Small intestine (tissue), 16 donors: ENCODE measurements around the gene STK33. TPM values are rescaled to one million over a fixed set of nuclear protein-coding genes. Genes with fewer than 3 reads are reported as not detected.

Experiments
- DNase-seq, 2 donors: peaks; one replicate each; pipeline versions ENCODE4 v3.0.0 to v3.0.0-alpha.2; 2013
- FAIRE-seq: peaks from 2 replicates; lab custom pipeline; 2012; peaks lifted over from hg19 to GRCh38; lab: Jason Lieb, UNC
- H3K27ac ChIP-seq, 3 donors: one replicate each; pipeline ENCODE4 v1.5.1; 2013; ENCODE audit warnings: low read length in 2 of 3, mild to moderate bottlenecking in 2 of 3, control low read depth in 1 of 3, inconsistent platforms in 1 of 3, low read depth in 1 of 3, moderate library complexity in 1 of 3
- H3K27me3 ChIP-seq, 3 donors: one replicate each; pipeline ENCODE4 v1.6.1; 2013; ENCODE audit warnings: low read length in 3 of 3, inconsistent platforms in 1 of 3; ENCODE audit not compliant: control insufficient read depth in 3 of 3, insufficient read depth in 3 of 3
- H3K36me3 ChIP-seq, 3 donors: one replicate each; pipeline ENCODE4 v1.6.1; 2013; ENCODE audit warnings: low read length in 3 of 3, inconsistent platforms in 1 of 3, low read depth in 1 of 3, mild to moderate bottlenecking in 1 of 3, moderate library complexity in 1 of 3; ENCODE audit not compliant: control insufficient read depth in 3 of 3, insufficient read depth in 2 of 3
- H3K4me1 ChIP-seq, 3 donors: one replicate each; pipeline ENCODE4 v1.6.1; 2013; ENCODE audit warnings: low read length in 2 of 3, inconsistent platforms in 1 of 3, low read depth in 1 of 3, mild to moderate bottlenecking in 1 of 3, moderate library complexity in 1 of 3; ENCODE audit not compliant: control insufficient read depth in 3 of 3, insufficient read depth in 2 of 3
- H3K4me3 ChIP-seq, 3 donors: one replicate each; pipeline ENCODE4 v1.5.1; 2013; ENCODE audit warnings: low read length in 3 of 3, control low read depth in 1 of 3, inconsistent platforms in 1 of 3, low read depth in 1 of 3, mild to moderate bottlenecking in 1 of 3, moderate library complexity in 1 of 3
- H3K9me3 ChIP-seq, 2 donors: one replicate each; pipeline ENCODE4 v1.6.1; 2013; ENCODE audit warnings: low read depth in 1 of 2, low read length in 1 of 2; ENCODE audit not compliant: control insufficient read depth in 2 of 2, insufficient read depth in 1 of 2
- WGBS, 3 donors: extraction: QIAGEN DNeasy Blood & Tissue Kit; methylation state at CpG; one replicate each; pipeline ENCODE4 v1.1.7; 2013; 5-methylcytosine and 5-hydroxymethylcytosine counted together
- long read RNA-seq, 10 donors: transcript quantifications; one replicate each; lab custom pipeline, GENCODE V29; 2026
- polyA plus RNA-seq, 4 donors: library from polyadenylated mRNA; stranded (reverse) in 3 of 4; unstranded in 1 of 4; fragments of 200-250 nt in 3 of 4; fragments of 120-200 nt in 1 of 4; gene quantifications; one replicate each; pipeline versions ENCODE4 v1.2.1 to v1.2.3, GENCODE V29; 2013
- donor health status: healthy with polysubstance abuse.
- donor health status: control.
- donor health status: control.
- donor health status: Bipolar disorder and iron deficiency.
- donor health status: healthy.

STK33 gene
- 1 to 10 TPM in 3 of 4 donors, under 1 TPM in 1; 0.89 to 5.3 (median 2.5) TPM for polyA plus RNA-seq
- long read RNA-seq, donor 1, partial matches to known transcripts, result 0 of 1 reads
- long read RNA-seq, donor 1, other reads (novel, unspliced or antisense), result 0 of 1 reads
- long read RNA-seq, donor 2, result 0 reads
- long read RNA-seq, donor 3, result 0 reads
- long read RNA-seq, donor 4, result 0 reads
- long read RNA-seq, donor 5, result 0 reads
- long read RNA-seq, donor 6, result 0 reads
- long read RNA-seq, donor 7, result 0 reads
- long read RNA-seq, donor 8, result 0 reads
- long read RNA-seq, donor 9, result 0 reads
- long read RNA-seq, donor 10, result 0 reads

- Histone ChIP-seq H3K4me1 (peaks cover 0 to 5% (median 2%) of the 10 kb centered on the region in 3 donors), H3K9me3 (no peaks in the 10 kb centered on the region), H3K27ac (no peak within 1 kb of the TSS), H3K36me3 (no peaks in the 10 kb centered on the region), H3K27me3 (peaks cover 0 to 3% (median 0%) of the 10 kb centered on the region in 3 donors), H3K4me3 (peak within 1 kb of the TSS; percentile 45 to 68 (median 50))
- WGBS, 3 donors, result 4 to 5% (median 5%) methylated on average over 52 to 55 of the region's 55 CpGs
- DNase-seq (peak; percentile 66 to 77), FAIRE-seq (no peak)
Measured at GRCh38 chr11:8593935-8594909, at the start of gene STK33. Gene STK33, minus strand, starts transcription at chr11:8594228. Its CDS starts 119,323 bp downstream, at chr11:8474905.

DNA sequence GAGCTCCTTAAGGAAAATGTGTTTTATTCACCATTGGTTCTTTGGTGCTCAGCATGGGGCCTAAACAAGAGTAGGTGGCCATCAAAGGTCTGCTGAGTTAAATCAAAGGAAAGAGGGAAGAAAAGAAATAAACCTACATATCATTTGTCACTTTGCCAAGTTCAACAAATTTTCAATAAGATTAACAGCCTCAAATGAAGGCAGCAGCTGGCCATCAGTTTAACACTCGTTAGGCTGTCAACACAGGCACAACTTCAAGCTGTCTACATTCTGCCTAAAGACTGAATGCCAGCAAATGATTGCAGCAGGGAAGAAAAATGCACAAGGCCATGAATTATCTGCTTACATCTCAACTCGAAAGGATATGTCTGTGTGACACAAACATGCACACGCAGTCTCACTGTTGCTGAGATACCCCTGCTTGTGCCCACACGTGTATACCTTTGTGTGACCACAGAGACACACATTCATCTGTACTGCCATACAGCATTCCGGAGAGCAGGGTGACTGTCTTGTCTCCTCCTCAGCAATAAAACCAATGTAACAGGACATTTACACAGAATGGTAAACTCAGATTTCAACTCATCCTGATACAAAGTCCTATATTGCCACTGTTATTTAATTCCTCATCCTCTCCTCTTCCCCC is 48.3 kb upstream of the STK33 start:
- DNase-seq (peak in 1 of 2 donors; percentile 3), FAIRE-seq (no peak)
- 37 to 62% (median 55%) methylated on average over 5 of the region's 5 CpGs for WGBS, 3 donors
- peaks cover 3 to 38% (median 19%) of the 10 kb centered on the region in 3 donors for H3K36me3 ChIP-seq
- H3K27me3 ChIP-seq, result no peaks in the 10 kb centered on the region
- H3K4me3 ChIP-seq, result no peak overlapping the region
- H3K27ac ChIP-seq, result no peak overlapping the region
- H3K9me3 ChIP-seq, result no peaks in the 10 kb centered on the region
- peaks cover 0 to 3% (median 0%) of the 10 kb centered on the region in 3 donors for H3K4me1 ChIP-seq

- H3K36me3 ChIP-seq, result peaks cover 3 to 38% (median 24%) of the 10 kb centered on the region in 3 donors
Measured at GRCh38 chr11:8641332-8641731, 47.3 kb upstream of the STK33 start.

DNA sequence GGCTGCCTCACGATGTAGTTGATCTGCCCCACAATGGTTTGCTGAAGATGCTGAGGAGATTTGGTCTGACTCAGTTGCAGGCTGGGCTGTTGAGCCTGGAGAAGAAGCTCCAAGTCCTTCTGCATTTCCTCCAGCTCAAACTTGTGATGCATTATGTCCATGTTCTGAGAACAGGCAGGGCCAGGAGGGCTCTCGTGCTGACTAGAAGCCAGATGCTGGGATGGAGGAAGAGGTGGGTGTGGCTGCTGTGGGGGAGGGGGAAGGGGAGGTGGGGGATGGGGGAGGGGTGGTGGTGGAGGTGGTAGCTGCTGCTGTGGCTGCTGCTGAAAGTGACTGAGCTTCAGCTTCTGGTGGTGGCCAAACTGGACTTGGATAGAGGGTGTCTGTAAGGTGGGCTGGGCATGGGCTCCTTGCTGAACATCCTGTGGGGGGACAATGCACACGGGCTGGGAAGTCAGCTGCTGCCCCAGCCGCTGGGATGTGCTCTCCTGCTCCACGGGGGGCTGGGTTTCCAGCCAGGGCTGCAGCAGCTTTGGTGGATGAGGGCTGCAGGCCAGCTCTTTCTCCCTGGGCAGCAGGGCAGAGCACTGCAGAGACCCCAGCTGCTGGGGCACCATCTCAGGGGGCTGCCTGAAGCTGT is 46.4 kb upstream of the STK33 start:
- H3K36me3 ChIP-seq, result peaks cover 3 to 41% (median 20%) of the 10 kb centered on the region in 3 donors
- FAIRE-seq, result no peak
- H3K27me3 ChIP-seq, result no peaks in the 10 kb centered on the region

More at GRCh38 chr11:8641332-8641731, 47.3 kb upstream of the STK33 start:
- Histone ChIP-seq H3K27ac (peak overlapping the region in 1 of 3 donors; percentile 11), H3K4me1 (peaks cover 0 to 3% (median 0%) of the 10 kb centered on the region in 3 donors), H3K9me3 (peaks cover 0 to 5% of the 10 kb centered on the region in 2 donors), H3K27me3 (no peaks in the 10 kb centered on the region), H3K4me3 (no peak overlapping the region)
- no peak for FAIRE-seq
- WGBS, 3 donors, result 65 to 83% (median 71%) methylated on average over 2 of the region's 2 CpGs
- DNase-seq, result no peak

GRCh38 chr11:8639655-8640054 is 45.6 kb upstream of the STK33 start:
- Histone ChIP-seq H3K4me1 (peaks cover 0 to 3% (median 0%) of the 10 kb centered on the region in 3 donors), H3K36me3 (peaks cover 3 to 43% (median 18%) of the 10 kb centered on the region in 3 donors), H3K4me3 (no peak overlapping the region), H3K9me3 (peaks cover 0 to 15% of the 10 kb centered on the region in 2 donors), H3K27ac (no peak overlapping the region), H3K27me3 (no peaks in the 10 kb centered on the region)
- WGBS, 3 donors, result 92 to 93% (median 92%) methylated on average over 3 of the region's 3 CpGs
- FAIRE-seq (no peak), DNase-seq (no peak)

More for the DNA sequence above, 46.4 kb upstream of the STK33 start:
- no peak overlapping the region for H3K27ac ChIP-seq
- H3K4me1 ChIP-seq, result peaks cover 0 to 3% (median 0%) of the 10 kb centered on the region in 3 donors
- peaks cover 0 to 14% of the 10 kb centered on the region in 2 donors for H3K9me3 ChIP-seq
- no peak for DNase-seq
- H3K4me3 ChIP-seq, result no peak overlapping the region
- 65 to 84% (median 80%) methylated on average over 5 of the region's 5 CpGs for WGBS, 3 donors

DNA sequence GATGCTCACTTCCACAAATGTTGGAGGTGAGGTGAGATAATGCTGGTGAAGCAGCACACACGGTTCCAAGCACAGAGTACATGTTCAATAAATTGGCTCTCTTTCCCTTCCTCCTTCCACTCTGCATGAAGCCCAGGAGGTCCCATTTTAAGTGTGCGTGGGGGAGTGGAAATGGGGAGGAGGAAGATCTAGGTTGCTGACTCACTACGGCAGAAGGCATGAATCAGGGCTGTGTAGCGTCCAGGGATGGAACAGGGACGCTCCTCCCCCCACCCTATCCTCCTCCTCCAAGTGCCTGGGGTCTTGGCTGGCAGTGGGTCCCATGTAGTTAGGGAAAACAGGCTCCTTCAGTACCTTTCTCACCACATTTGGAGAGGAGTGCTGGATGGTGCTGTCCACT is 44.3 kb upstream of the STK33 start:
- H3K27me3 ChIP-seq, result no peaks in the 10 kb centered on the region
- H3K4me3 ChIP-seq, result no peak overlapping the region
- peaks cover 0 to 3% (median 0%) of the 10 kb centered on the region in 3 donors for H3K4me1 ChIP-seq
- H3K9me3 ChIP-seq, result peaks cover 0 to 15% of the 10 kb centered on the region in 2 donors
- FAIRE-seq (no peak), DNase-seq (no peak)
- 93 to 97% (median 94%) methylated on average over 5 of the region's 5 CpGs for WGBS, 3 donors
- H3K36me3 ChIP-seq, result peaks cover 3 to 52% (median 19%) of the 10 kb centered on the region in 3 donors
- H3K27ac ChIP-seq, result no peak overlapping the region

DNA sequence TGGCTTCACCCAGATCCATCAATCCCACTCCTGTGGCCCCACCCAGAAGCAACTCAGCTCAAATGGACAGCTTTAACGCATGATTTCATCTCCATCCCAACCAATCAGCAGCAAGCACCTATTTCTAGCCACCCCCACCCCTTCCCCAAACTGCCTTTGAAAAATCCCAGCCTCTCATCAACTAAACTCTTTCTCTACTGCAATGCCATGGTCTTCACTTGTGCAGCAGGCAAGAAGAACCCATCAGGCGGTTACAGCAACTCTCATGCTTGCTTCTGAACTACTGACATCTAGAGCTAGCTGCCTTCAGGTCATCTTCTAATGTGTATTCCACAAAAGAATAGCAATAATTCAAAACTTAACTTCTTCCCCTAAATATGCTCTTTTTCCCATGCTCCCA is 42.1 kb upstream of the STK33 start:
- Histone ChIP-seq H3K27ac (no peak overlapping the region), H3K4me1 (peaks cover 0 to 3% (median 0%) of the 10 kb centered on the region in 3 donors), H3K4me3 (no peak overlapping the region), H3K27me3 (no peaks in the 10 kb centered on the region), H3K36me3 (peaks cover 0 to 44% (median 20%) of the 10 kb centered on the region in 3 donors), H3K9me3 (peaks cover 0 to 15% of the 10 kb centered on the region in 2 donors)
- DNase-seq (no peak), FAIRE-seq (no peak)
- 97 to 100% (median 98%) methylated on average over 2 of the region's 2 CpGs for WGBS, 3 donors
